GM19463 (cell line): ENCODE measurements around the gene TMC2.

Source experiments
- ATAC-seq: cut with Tn5 transposase; IDR thresholded peaks from one replicate; pipeline ENCODE4 v1.9.1; 2021; ENCODE audit warnings: mild to moderate bottlenecking, moderate library complexity; ENCODE audit not compliant: unreplicated experiment

TMC2 gene

GRCh38 chr20:2564406-2564805, 28.0 kb downstream of the TMC2 start:
- no peak for ATAC-seq

GRCh38 chr20:2575682-2576081, 39.3 kb downstream of the TMC2 start:
- no peak for ATAC-seq

- no peak for ATAC-seq
These were observed 39.9 kb downstream of the TMC2 start for GRCh38 chr20:2576317-2576727.

GRCh38 chr20:2578475-2579192, 42.3 kb downstream of the TMC2 start:
- ATAC-seq = no peak

- no peak for ATAC-seq
These were observed 49.4 kb downstream of the TMC2 start for GRCh38 chr20:2585811-2586210.

GRCh38 chr20:2593756-2594155, 57.4 kb downstream of the TMC2 start:
- ATAC-seq = no peak

GRCh38 chr20:2595076-2595475, 58.7 kb downstream of the TMC2 start:
- ATAC-seq = no peak

- ATAC-seq = no peak
These were observed 60.4 kb downstream of the TMC2 start for GRCh38 chr20:2596673-2597279.

GRCh38 chr20:2599288-2600006, 63.1 kb downstream of the TMC2 start:
- no peak for ATAC-seq

GRCh38 chr20:2602046-2602735, 65.8 kb downstream of the TMC2 start:
- no peak for ATAC-seq

- no peak for ATAC-seq
These were observed 66.4 kb downstream of the TMC2 start for GRCh38 chr20:2602746-2603145.

- no peak for ATAC-seq
These were observed 67.6 kb downstream of the TMC2 start for GRCh38 chr20:2603816-2604505.

- no peak for ATAC-seq
These were observed 68.1 kb downstream of the TMC2 start for GRCh38 chr20:2604506-2604835.

GRCh38 chr20:2606507-2607006, 70.2 kb downstream of the TMC2 start:
- no peak for ATAC-seq

GRCh38 chr20:2610326-2610725, 74.0 kb downstream of the TMC2 start:
- no peak for ATAC-seq

GRCh38 chr20:2610941-2611720, 74.8 kb downstream of the TMC2 start:
- ATAC-seq = no peak

GRCh38 chr20:2612073-2612472, 75.7 kb downstream of the TMC2 start:
- no peak for ATAC-seq

- no peak for ATAC-seq
These were observed 80.3 kb downstream of the TMC2 start for GRCh38 chr20:2616634-2617033.

- peak; percentile 44 for ATAC-seq
These were observed 80.8 kb downstream of the TMC2 start for GRCh38 chr20:2617099-2617714.

GRCh38 chr20:2618815-2619214, 82.4 kb downstream of the TMC2 start:
- ATAC-seq = no peak
